Upper lobe of left lung (tissue), 4 donors: ENCODE measurements around the gene CDK5RAP2.

Experiments
- CTCF ChIP-seq, 6 experiments: fragments of 450-650 bp in 4 of 6; fragments of 200-600 bp in 2 of 6; sonication (generic) in 2 of 6; IDR thresholded peaks; one replicate each; pipeline ENCODE4 v1.5.1; 2016 to 2019; ENCODE audit warnings: antibody characterized with exemption in 6 of 6
- EP300 ChIP-seq, 4 donors: sonication (generic); formaldehyde crosslinking; IDR thresholded peaks; one replicate each; pipeline ENCODE4 v1.5.1; 2017; ENCODE audit warnings: antibody characterized with exemption in 4 of 4, control low read depth in 2 of 4

- no peak for TF ChIP-seq EP300 (IDR thresholded peaks at IDR 0.05)
- TF ChIP-seq CTCF (IDR thresholded peaks at IDR 0.05): no peak
Measured at GRCh38 chr9:120481846-120482245, 98.1 kb downstream of the CDK5RAP2 start.
